HCT116 (cell line): ENCODE measurements around the gene GSTA3. TPM values are rescaled to one million over a fixed set of nuclear protein-coding genes. Genes with fewer than 3 reads are reported as not detected.

Experiments
- ATAC-seq: fragments of 200-7000 bp; cut with Tn5 transposase; 2 replicates; pipeline ENCODE4 v1.9.1; 2020; ENCODE audit warnings: mild to moderate bottlenecking, moderate library complexity
- BruUV-seq: library from RNA; stranded (reverse); fragments of 400-500 nt; replicated peaks from 2 replicates; lab custom pipeline; 2021; lab: Mats Ljungman, UMichigan
- CTCF ChIA-PET: fragments of 300-600 bp; sonication (Branson Sonifier 250); formaldehyde crosslinking; loops from one replicate; lab custom pipeline; 2021; ENCODE audit warnings: antibody characterized with exemption; lab: Charles Lee
- POLR2A ChIA-PET: fragments of 300-600, 350-600 bp; sonication (Branson Sonifier 250); formaldehyde crosslinking; loops from one replicate; lab custom pipeline; 2021; ENCODE audit warnings: antibody characterized with exemption; lab: Charles Lee
- RAD21 ChIA-PET, 2 experiments: fragments of 300-600 bp; sonication (Branson Sonifier 250); formaldehyde crosslinking; loops; one replicate each; lab custom pipeline; 2023; ENCODE audit warnings: low total read pairs in 2 of 2; ENCODE audit not compliant: uncharacterized antibody in 2 of 2, unreplicated experiment in 2 of 2, low non-redundant PET in 1 of 2; lab: Charles Lee
- DNase-seq: peaks from one replicate; pipeline ENCODE4 v3.0.0-alpha.2; 2010; ENCODE audit warnings: low read depth, low spot score
- H2AFZ ChIP-seq: fragments of 200-600 bp; shearing (Covaris generic), sonication (generic); 2 replicates; pipeline ENCODE4 v1.6.1; 2017; ENCODE audit warnings: low read depth, mixed run types, mixed read lengths, antibody characterized with exemption, low read length; ENCODE audit not compliant: poor library complexity, severe bottlenecking
- H3K27ac ChIP-seq: 2 replicates; pipeline ENCODE4 v1.5.1; 2012; ENCODE audit warnings: low read depth, low read length
- H3K27me3 ChIP-seq: fragments of 200-600 bp; sonication (generic); 2 replicates; pipeline ENCODE4 v1.6.1; 2016; ENCODE audit warnings: mixed run types, low read length, mixed read lengths; ENCODE audit not compliant: insufficient read depth
- H3K36me3 ChIP-seq, 2 experiments: fragments of 200-500 bp in 1 of 2; fragments of 200-600 bp in 1 of 2; sonication (Bioruptor generic) in 1 of 2; sonication (generic) in 1 of 2; 2 replicates each; pipeline versions ENCODE4 v1.5.1 to v1.6.1; 2014 to 2016; ENCODE audit warnings: low read length in 2 of 2, inconsistent platforms in 1 of 2, mixed read lengths in 1 of 2, mixed run types in 1 of 2; ENCODE audit not compliant: insufficient read depth in 2 of 2, control insufficient read depth in 1 of 2
- H3K4me1 ChIP-seq, 2 experiments: fragments of 200-600 bp in 1 of 2; sonication (generic) in 1 of 2; 2 replicates each; pipeline versions ENCODE4 v1.5.1 to v1.6.1; 2012 to 2017; ENCODE audit warnings: low read length in 2 of 2, inconsistent platforms in 1 of 2, mild to moderate bottlenecking in 1 of 2, mixed read lengths in 1 of 2, mixed run types in 1 of 2, moderate library complexity in 1 of 2; ENCODE audit not compliant: insufficient read depth in 2 of 2, control insufficient read depth in 1 of 2
- H3K4me2 ChIP-seq: fragments of 200-600 bp; sonication (generic); 2 replicates; pipeline ENCODE4 v1.6.1; 2017; ENCODE audit warnings: mixed run types, low read length, mixed read lengths
- H3K4me3 ChIP-seq, 2 experiments: fragments of 200-600 bp in 1 of 2; sonication (generic) in 1 of 2; replicated peaks in 1 of 2; 2 replicates each; pipeline ENCODE4 v1.5.1; 2011 to 2016; ENCODE audit warnings: low read length in 2 of 2, control low read depth in 1 of 2, low read depth in 1 of 2, mild to moderate bottlenecking in 1 of 2, mixed read lengths in 1 of 2, mixed run types in 1 of 2
- H3K79me2 ChIP-seq: fragments of 200-600 bp; sonication (generic); 2 replicates; pipeline ENCODE4 v1.6.1; 2017; ENCODE audit warnings: mild to moderate bottlenecking, mixed run types, low read length, moderate library complexity, mixed read lengths; ENCODE audit not compliant: insufficient read depth
- H3K9ac ChIP-seq: fragments of 200-600 bp; sonication (generic); 2 replicates; pipeline ENCODE4 v1.6.1; 2016; ENCODE audit warnings: low read length, mixed read lengths
- H3K9me2 ChIP-seq: fragments of 200-600 bp; sonication (generic), shearing (Covaris generic); 2 replicates; pipeline ENCODE4 v1.6.1; 2017; ENCODE audit warnings: mixed run types, mild to moderate bottlenecking, moderate library complexity; ENCODE audit not compliant: insufficient read depth
- H3K9me3 ChIP-seq, 2 experiments: fragments of 200-500 bp in 1 of 2; fragments of 200-600 bp in 1 of 2; sonication (Bioruptor generic) in 1 of 2; sonication (generic) in 1 of 2; 2 replicates each; pipeline ENCODE4 v1.6.1; 2014 to 2017; ENCODE audit warnings: low read length in 2 of 2, mixed read lengths in 2 of 2, inconsistent platforms in 1 of 2, low read depth in 1 of 2, mild to moderate bottlenecking in 1 of 2, mixed run types in 1 of 2, moderate library complexity in 1 of 2; ENCODE audit not compliant: control insufficient read depth in 1 of 2, insufficient read depth in 1 of 2
- H4K20me1 ChIP-seq: fragments of 200-600 bp; sonication (generic), shearing (Covaris generic); 2 replicates; pipeline ENCODE4 v1.6.1; 2017; ENCODE audit warnings: mixed run types, mild to moderate bottlenecking, moderate library complexity; ENCODE audit not compliant: insufficient read depth
- ATF3 ChIP-seq: IDR thresholded peaks from 2 replicates; pipeline ENCODE4 v1.6.1; 2012
- CEBPB ChIP-seq: IDR thresholded peaks from 2 replicates; pipeline ENCODE4 v1.6.1; 2012; ENCODE audit warnings: low read depth
- CTCF ChIP-seq, 3 experiments: fragments of 200-600 bp in 1 of 3; sonication (generic) in 1 of 3; IDR thresholded peaks in 2 of 3; conservative IDR thresholded peaks in 1 of 3; 2 replicates each; pipeline ENCODE4 v1.5.1; 2012 to 2017; ENCODE audit warnings: low read depth in 2 of 3, low read length in 2 of 3, antibody characterized with exemption in 1 of 3, borderline replicate concordance in 1 of 3, control low read depth in 1 of 3, mild to moderate bottlenecking in 1 of 3, mixed read lengths in 1 of 3, mixed run types in 1 of 3, moderate library complexity in 1 of 3; ENCODE audit not compliant: insufficient read depth in 1 of 3
- EGR1 ChIP-seq: IDR thresholded peaks from 2 replicates; pipeline ENCODE4 v1.6.1; 2012; ENCODE audit warnings: low read depth
- ELF1 ChIP-seq: IDR thresholded peaks from 2 replicates; pipeline ENCODE4 v1.6.1; 2012; ENCODE audit warnings: low read depth, borderline replicate concordance
- EZH2 ChIP-seq: fragments of 200-600 bp; sonication (generic); IDR thresholded peaks from 2 replicates; pipeline ENCODE4 v1.6.1; 2017; ENCODE audit warnings: antibody characterized with exemption, mixed run types
- MAX ChIP-seq: IDR thresholded peaks from 2 replicates; pipeline ENCODE4 v1.6.1; 2012
- POLR2A ChIP-seq: IDR thresholded peaks from 2 replicates; pipeline ENCODE4 v1.7.0; 2011; ENCODE audit warnings: borderline replicate concordance; ENCODE audit not compliant: insufficient read depth, insufficient read length; ENCODE audit errors: extremely low read depth
- POLR2AphosphoS5 ChIP-seq: IDR thresholded peaks from 2 replicates; pipeline ENCODE4 v1.6.1; 2011; ENCODE audit warnings: mild to moderate bottlenecking, low read depth, low read length, moderate library complexity
- SIN3A ChIP-seq: IDR thresholded peaks from 2 replicates; pipeline ENCODE4 v1.6.1; 2012; ENCODE audit warnings: low read depth
- SP1 ChIP-seq: IDR thresholded peaks from 2 replicates; pipeline ENCODE4 v1.6.1; 2012; ENCODE audit warnings: low read depth
- TCF7L2 ChIP-seq: IDR thresholded peaks from 2 replicates; pipeline ENCODE4 v1.7.0; 2011; ENCODE audit warnings: borderline replicate concordance, inconsistent platforms; ENCODE audit not compliant: insufficient read depth, insufficient read length; ENCODE audit errors: extremely low read depth
- YY1 ChIP-seq: IDR thresholded peaks from 2 replicates; pipeline ENCODE4 v1.6.1; 2011; ENCODE audit warnings: low read length, low read depth, moderate library complexity, mild to moderate bottlenecking; ENCODE audit not compliant: insufficient replicate concordance; ENCODE audit errors: extremely low read depth
- ZNF274 ChIP-seq: fragments of 200-500 bp; sonication (Bioruptor generic); IDR thresholded peaks from 2 replicates; pipeline ENCODE4 v1.6.1; 2014; ENCODE audit warnings: mild to moderate bottlenecking, low read depth, low read length, inconsistent platforms
- intact Hi-C: fragments of 100-400 bp; cut with micrococcal nuclease; formaldehyde crosslinking; loops from 2 replicates; pipeline ENCODE4 v1.10.0; 2022
- total RNA-seq: library from RNA; stranded (reverse); gene quantifications from one replicate; pipeline ENCODE4 v1.2.1, GENCODE V29; 2021; ENCODE audit not compliant: unreplicated experiment

GSTA3 gene
- total RNA-seq, 1 experiment from 2014 or later = not detected

GRCh38 chr6:52908526-52908925 lies 972 bp downstream of the GSTA3 start:
- H3K9me3 ChIP-seq = no peaks in the 10 kb centered on the region
- H3K27ac ChIP-seq = no peak overlapping the region
- H3K9ac ChIP-seq = no peak overlapping the region
- H4K20me1 ChIP-seq = no peaks in the 10 kb centered on the region
- BruUV-seq = no TSS peak
- no peak overlapping the region for H3K4me2 ChIP-seq
- H3K27me3 ChIP-seq = no peaks in the 10 kb centered on the region
- RAD21 ChIA-PET = no interaction called here
- H3K4me3 ChIP-seq = no peak overlapping the region
- no peaks in the 10 kb centered on the region for H3K4me1 ChIP-seq
- no peaks in the 10 kb centered on the region for H3K9me2 ChIP-seq
- TF ChIP-seq MAX = no peak
- no peak for TF ChIP-seq SIN3A
- TF ChIP-seq CTCF (IDR thresholded peaks at IDR 0.05 in 2 of 3, conservative IDR thresholded peaks at IDR 0.05 in 1 of 3; ENCODE audit: borderline replicate concordance in 1 of 3, insufficient read depth in 1 of 3, low read depth in 2 of 3, low read length in 2 of 3) = no peak
- TF ChIP-seq EZH2 = no peak
- no peak for TF ChIP-seq ATF3
- TF ChIP-seq SP1 = no peak
- no peak for TF ChIP-seq ZNF274
- no peak for TF ChIP-seq TCF7L2
- TF ChIP-seq POLR2AphosphoS5 = no peak
- no peak for TF ChIP-seq YY1
- TF ChIP-seq EGR1 = no peak
- no peak for TF ChIP-seq ELF1
- no peak for TF ChIP-seq POLR2A
- TF ChIP-seq CEBPB = no peak
- intact Hi-C loops = no loop called here
- POLR2A ChIA-PET = no interaction called here
- ATAC-seq = no peak
- no peak for DNase-seq
- peak overlapping the region; percentile 3 for H2AFZ ChIP-seq
- no peaks in the 10 kb centered on the region for H3K36me3 ChIP-seq
- H3K79me2 ChIP-seq = no peaks in the 10 kb centered on the region
- CTCF ChIA-PET = no interaction called here
